Measurements from ENCODE around the gene CLEC6A.

CLEC6A gene

GRCh38 chr12:8519171-8519570 is 63.4 kb downstream of the CLEC6A start:
- ATAC-seq (no peak), DNase-seq (ENCODE audit: low spot score in 2 of 2) (no peak)
- Mint-ChIP-seq H3K27ac (no peak overlapping the region), H3K36me3 (no peaks in the 10 kb centered on the region), H3K9me3 (no peaks in the 10 kb centered on the region), H3K4me3 (no peak overlapping the region), H3K4me1 (no peaks in the 10 kb centered on the region)

DNA sequence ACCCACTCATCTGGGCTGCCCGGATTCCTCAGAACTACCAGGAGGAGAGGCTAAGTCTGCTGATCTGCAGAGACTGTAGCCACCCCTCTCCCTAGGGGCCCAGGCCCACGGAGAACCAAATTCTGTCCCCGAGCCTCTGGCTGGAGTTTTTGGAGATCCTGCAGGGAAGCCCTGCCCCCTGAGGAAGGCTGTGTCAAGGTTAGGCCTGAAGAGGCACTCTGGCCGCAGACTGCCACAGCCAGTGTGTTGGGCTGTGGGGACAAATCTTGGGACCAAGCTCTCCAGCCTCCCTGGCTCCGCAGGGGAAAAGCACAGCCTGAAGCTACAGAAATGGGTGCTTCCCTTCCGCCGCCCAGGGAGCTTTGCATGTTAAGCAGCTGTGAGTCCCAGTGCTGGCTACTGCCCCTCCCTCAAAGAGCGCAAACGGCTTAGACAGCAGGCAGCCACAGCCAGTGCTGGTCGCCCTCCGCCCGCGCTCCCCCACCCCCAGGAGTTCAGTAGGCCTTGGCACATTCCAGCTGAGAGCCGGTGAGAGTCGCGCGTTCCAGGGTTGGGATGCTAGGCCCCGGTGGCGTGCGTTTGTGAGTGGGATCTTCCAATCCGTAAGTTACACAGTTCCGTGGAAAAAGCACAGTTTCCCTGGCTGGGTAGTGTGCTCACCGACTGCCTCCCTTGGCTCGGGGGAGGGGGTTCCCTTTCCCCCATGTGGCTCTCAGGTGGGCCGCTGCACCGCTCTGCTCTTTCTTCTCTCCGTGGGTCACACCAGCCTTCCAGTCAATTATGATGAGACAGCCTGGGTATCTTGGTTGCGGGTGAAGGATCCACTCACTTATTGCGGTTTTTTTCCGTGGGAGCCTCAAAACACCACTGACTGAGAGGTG is 71.7 kb downstream of the CLEC6A start:
- Mint-ChIP-seq H3K27ac (no peak overlapping the region), H3K4me1 (no peaks in the 10 kb centered on the region), H3K36me3 (no peaks in the 10 kb centered on the region), H3K9me3 (peaks cover 6% of the 10 kb centered on the region), H3K4me3 (no peak overlapping the region)
- no peak for ATAC-seq
- DNase-seq (ENCODE audit: low spot score in 2 of 2), result no peak

Measured in stimulated activated effector memory CD8-positive, alpha-beta T cell treated with anti-CD3 and anti-CD28 coated beads, Interleukin-12 subunit alpha, Interleukin-12 subunit beta, amount 100 ng/mL, for 72 hours (primary cell).